Left kidney (tissue), 8 donors: ENCODE data around the gene DAZAP2. TPM values are rescaled to one million over a fixed set of nuclear protein-coding genes. Genes with fewer than 3 reads are reported as not detected.
A peak's percentile ranks its signal among the peaks of the same experiment; 100 is the strongest.

Experiments used
- DNase-seq: peaks from one replicate; pipeline ENCODE4 v3.0.0-alpha.2; 2013
- long read RNA-seq, 8 donors: transcript quantifications; one replicate each; lab custom pipeline, GENCODE V29; 2026
- polyA plus RNA-seq: library from polyadenylated mRNA; unstranded; fragments of 120-200 nt; gene quantifications from one replicate; pipeline ENCODE4 v1.2.1, GENCODE V29; 2013; ENCODE audit not compliant: insufficient read length

DAZAP2 gene, protein sequence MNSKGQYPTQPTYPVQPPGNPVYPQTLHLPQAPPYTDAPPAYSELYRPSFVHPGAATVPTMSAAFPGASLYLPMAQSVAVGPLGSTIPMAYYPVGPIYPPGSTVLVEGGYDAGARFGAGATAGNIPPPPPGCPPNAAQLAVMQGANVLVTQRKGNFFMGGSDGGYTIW
- 271 TPM for polyA plus RNA-seq
- long read RNA-seq, donor 1, transcript DAZAP2-214 (2 exons, 3,664 nt), result minor isoform, 23 of 132 reads
- long read RNA-seq, donor 1, transcript DAZAP2-206 (2 exons, 598 nt), result minor isoform, 5 of 132 reads
- long read RNA-seq, donor 1, transcript DAZAP2-201 (4 exons, 2,598 nt), result major isoform, 85 of 132 reads
- long read RNA-seq, donor 1, partial matches to known transcripts, result 18 of 132 reads
- long read RNA-seq, donor 1, other reads (novel, unspliced or antisense), result 0 of 132 reads
- long read RNA-seq, donor 2, transcript DAZAP2-201 (4 exons, 2,598 nt), result major isoform, 84 of 113 reads
- long read RNA-seq, donor 2, transcript DAZAP2-214 (2 exons, 3,664 nt), result minor isoform, 7 of 113 reads
- long read RNA-seq, donor 2, partial matches to known transcripts, result 10 of 113 reads
- long read RNA-seq, donor 2, other reads (novel, unspliced or antisense), result 10 of 113 reads
- long read RNA-seq, donor 3, transcript DAZAP2-214 (2 exons, 3,664 nt), result minor isoform, 13 of 112 reads
- long read RNA-seq, donor 3, transcript DAZAP2-201 (4 exons, 2,598 nt), result major isoform, 69 of 112 reads
- long read RNA-seq, donor 3, partial matches to known transcripts, result 26 of 112 reads
- long read RNA-seq, donor 3, other reads (novel, unspliced or antisense), result 0 of 112 reads
- long read RNA-seq, donor 4, partial matches to known transcripts, result 0 of 4 reads
- long read RNA-seq, donor 4, other reads (novel, unspliced or antisense), result 0 of 4 reads
- long read RNA-seq, donor 5, transcript DAZAP2-214 (2 exons, 3,664 nt), result minor isoform, 15 of 264 reads
- long read RNA-seq, donor 5, transcript DAZAP2-201 (4 exons, 2,598 nt), result major isoform, 160 of 264 reads
- long read RNA-seq, donor 5, partial matches to known transcripts, result 55 of 264 reads
- long read RNA-seq, donor 5, other reads (novel, unspliced or antisense), result 26 of 264 reads
- long read RNA-seq, donor 6, transcript DAZAP2-201 (4 exons, 2,598 nt), result major isoform, 80 of 226 reads
- long read RNA-seq, donor 6, transcript DAZAP2-214 (2 exons, 3,664 nt), result minor isoform, 22 of 226 reads
- long read RNA-seq, donor 6, partial matches to known transcripts, result 119 of 226 reads
- long read RNA-seq, donor 6, other reads (novel, unspliced or antisense), result 0 of 226 reads
- long read RNA-seq, donor 7, transcript DAZAP2-201 (4 exons, 2,598 nt), result major isoform, 125 of 157 reads
- long read RNA-seq, donor 7, transcript DAZAP2-214 (2 exons, 3,664 nt), result minor isoform, 17 of 157 reads
- long read RNA-seq, donor 7, partial matches to known transcripts, result 7 of 157 reads
- long read RNA-seq, donor 7, other reads (novel, unspliced or antisense), result 0 of 157 reads
- long read RNA-seq, donor 8, transcript DAZAP2-214 (2 exons, 3,664 nt), result minor isoform, 7 of 46 reads
- long read RNA-seq, donor 8, transcript DAZAP2-201 (4 exons, 2,598 nt), result major isoform, 35 of 46 reads
- long read RNA-seq, donor 8, partial matches to known transcripts, result 0 of 46 reads
- long read RNA-seq, donor 8, other reads (novel, unspliced or antisense), result 0 of 46 reads

DNA sequence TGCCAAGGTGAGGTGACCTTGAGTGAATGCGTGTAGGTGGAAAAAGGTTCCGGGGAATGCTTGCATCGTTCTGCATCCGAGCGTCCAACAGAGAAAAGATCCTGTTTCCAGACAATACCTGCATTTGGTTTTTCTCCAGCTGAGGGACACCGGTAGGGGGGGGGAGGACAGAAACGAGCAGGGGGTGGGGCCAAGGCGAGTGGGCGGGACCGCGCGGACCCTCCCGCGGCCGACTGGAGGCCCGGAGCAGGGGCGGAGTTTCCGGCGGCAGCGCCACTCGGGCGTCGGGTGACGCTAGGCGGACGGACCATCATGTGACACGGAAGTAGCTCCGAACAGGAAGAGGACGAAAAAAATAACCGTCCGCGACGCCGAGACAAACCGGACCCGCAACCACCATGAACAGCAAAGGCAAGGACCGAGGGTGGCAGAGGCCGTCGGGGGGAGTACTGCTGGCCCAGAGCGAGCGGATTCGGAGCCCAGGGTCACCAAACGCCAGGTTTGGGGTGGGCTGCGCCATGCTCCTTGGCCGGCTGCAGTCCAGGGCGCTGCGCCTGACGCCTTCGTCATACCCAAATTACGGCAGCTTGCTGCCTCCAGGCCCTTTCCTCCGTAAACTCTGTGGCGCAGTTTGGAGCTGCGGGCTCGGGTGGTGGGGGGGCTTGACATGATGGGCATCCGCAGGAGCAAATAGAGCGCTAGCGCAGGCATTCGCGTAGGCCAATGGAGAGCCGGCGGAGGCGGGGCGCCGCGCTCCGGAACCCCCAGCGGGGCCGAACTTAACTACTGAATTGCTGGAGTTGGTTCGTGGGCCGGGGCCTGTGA, at the start of gene DAZAP2:
TSS of gene DAZAP2 (plus strand) at position 317 of the 825 bp plus-strand sequence. CDS start at position 399, 82 bp downstream.
- peak; percentile 93 for DNase-seq

DNA sequence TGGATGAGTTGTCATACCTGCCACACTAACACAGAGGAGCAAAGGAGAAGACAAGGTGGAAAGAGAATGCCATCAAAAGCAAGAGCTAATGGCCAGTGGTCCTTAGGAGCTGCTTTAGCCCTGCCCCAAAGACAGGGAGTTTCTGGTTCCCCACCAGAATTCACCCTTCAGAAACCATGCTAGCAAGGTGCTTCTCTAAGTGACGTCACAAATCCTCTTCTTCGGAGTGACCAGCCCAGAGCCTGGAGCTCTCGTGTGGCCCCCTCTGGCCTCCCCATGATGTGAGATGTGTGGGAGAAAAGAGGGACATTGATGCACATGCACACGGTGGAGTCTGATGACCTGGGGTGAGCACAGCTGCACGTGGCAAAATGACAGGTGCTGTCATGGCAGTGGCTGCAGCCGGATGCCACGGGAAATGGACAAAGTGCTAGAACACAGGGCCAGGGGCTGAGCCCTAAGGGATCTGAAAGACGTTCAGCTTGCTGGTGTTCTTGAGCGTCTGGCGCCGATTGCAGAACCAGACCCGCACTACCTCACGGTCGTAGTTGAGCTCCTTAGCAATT, 48.8 kb upstream of the DAZAP2 start:
- no peak for DNase-seq

DNA sequence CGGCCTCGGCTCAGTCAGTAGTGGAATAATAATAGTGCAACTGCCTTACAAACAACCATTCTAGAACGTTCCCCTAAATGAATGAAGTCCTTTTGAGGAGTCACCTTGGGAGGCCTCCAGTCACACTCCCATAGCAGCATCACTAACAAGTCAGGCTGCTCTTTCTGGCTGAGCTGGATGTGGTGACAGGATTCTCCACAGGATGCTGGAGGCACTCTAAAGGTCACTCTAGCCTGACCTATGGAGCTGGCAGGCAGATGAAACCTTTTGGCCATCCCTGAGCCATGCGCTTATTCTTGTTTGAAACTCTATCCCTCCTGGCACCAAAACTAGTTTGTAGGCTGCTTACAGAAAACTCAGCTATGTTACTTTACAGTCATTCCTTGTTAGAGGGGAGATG, 47.8 kb upstream of the DAZAP2 start:
- DNase-seq, result no peak

DNA sequence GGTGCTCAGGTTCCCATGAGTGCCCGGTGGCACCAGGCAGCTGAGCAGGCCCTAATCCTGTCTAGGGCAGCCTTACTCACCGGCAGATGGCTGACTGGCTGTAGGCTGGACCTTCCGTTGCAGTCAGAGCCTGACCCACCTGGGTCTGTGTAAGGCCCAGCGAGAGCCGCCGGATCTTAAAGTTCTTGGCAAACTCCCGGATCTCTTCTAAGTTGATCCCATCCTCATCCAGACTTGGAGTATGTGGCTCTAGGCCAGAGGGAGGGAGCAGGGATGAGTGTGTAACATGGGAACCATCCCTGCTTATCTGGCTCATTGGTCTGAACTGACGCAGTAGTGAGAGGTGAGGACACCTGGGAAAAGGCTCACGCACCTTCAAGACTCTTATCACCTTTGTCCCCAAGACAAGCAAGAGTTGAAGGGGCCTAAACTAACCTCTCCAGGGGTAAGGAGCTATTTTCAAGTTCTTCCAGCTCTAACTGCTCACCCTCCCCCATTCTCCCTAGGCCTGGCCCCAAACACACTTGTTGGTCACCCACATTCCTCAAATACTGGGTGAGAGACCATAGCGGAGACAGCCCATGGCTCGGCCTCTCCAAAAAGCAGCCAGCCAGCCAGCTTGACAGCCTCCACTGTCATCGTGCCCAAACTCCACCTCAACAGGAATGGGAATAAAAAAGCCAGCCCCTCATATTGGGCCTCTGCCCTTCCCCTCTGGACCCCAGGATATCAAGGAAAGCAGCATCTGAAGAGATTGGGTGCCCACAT, 46.9 kb upstream of the DAZAP2 start:
- no peak for DNase-seq

DNA sequence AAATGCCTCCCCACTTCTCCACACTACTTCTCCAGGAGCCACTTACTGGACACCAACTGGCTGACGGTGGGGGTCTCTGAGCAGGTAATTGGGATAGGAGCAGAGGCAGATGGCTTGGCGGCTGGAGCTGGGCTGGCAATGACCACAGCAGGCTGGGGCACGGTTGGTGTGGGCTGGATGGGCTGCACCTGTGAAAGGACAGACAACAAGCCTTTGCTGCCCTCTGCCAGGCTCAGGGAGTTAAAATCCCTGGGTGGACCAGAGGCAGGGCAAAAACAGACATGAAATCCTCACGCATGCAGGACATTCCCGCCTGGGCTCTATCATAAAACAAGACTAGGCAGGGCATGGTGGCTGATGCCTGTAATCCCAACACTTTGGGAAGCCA, 46.3 kb upstream of the DAZAP2 start:
- no peak for DNase-seq

DNA sequence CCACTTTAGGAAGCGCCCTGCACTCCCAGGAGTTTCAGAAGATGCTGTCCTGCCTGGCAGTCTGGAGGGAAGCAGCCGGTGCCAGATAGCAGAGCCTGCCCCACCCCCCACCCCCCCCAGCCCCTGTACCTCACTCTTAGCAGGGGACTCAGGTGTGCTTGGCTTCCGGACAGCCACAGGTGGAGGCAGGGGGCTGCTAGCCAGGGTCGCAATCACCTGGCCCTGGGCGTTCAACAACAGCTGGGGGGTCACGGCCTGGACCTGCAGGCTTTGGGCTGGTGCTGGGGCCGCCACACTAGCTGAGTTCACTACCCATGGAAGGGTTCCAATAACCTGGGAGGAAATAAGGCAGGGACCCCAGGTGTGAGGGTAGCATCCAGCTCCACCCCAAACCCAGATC, 42.8 kb upstream of the DAZAP2 start:
- no peak for DNase-seq

DNA sequence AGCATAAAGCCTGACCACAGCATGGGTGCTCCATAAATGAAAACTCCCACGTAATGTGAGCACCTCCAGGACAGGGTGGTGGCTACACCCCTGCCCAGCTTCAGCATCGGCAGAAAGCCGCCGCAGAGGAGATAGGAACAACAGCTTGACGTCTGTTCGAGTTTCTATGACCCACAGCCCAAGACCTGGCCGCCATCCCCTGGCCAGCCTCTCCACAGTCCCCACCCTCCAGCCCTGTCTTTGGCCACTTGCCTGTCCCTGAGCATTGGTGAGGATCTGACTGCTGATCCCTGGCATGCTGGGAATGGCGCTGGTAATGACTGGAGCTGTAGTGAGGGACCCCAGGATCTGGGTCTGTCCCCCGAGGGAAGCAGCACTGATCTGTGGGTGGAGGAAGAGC, 42.1 kb upstream of the DAZAP2 start:
- DNase-seq, result no peak

DNA sequence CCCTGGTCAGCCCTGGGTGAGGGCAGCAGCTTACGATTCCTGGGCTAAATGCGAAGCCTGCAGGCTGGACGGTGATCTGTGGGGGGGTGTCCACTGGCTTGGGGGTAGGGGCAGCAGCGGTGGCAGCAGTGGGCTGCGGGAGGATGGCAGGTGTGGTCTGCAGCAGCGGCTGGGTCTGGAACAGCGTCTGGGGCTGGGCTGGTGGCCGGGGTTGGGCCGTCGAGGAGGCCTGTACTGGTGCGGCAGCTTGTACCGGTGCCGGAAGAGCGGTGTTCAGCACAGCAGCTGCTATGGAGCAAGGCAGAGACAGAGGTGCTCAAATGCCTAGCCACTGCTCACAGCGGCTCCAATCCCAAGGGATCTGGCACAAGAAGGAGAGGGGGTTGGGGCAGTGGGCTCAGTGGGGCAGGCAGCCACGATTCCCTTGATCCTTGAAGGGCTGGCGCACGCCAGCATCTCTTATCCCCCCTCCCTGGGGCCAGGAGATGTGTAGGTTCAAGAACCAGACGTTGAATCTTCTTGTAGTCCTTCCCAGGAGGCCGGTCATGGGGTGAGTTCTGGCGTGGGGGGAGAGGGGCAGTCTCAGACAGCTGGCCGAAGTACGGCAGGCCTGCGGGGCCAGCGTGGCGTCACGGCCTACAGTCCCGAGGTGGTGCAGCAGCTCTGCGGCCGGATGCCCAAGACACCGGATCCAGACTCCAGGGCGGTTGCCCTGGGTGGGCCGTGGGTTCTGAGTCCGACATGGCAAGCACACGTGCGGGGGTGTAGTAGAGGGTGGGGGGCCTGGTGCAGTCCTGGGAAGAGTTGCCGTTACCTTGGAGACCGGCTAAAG, 40.7 kb upstream of the DAZAP2 start:
- no peak for DNase-seq

DNA sequence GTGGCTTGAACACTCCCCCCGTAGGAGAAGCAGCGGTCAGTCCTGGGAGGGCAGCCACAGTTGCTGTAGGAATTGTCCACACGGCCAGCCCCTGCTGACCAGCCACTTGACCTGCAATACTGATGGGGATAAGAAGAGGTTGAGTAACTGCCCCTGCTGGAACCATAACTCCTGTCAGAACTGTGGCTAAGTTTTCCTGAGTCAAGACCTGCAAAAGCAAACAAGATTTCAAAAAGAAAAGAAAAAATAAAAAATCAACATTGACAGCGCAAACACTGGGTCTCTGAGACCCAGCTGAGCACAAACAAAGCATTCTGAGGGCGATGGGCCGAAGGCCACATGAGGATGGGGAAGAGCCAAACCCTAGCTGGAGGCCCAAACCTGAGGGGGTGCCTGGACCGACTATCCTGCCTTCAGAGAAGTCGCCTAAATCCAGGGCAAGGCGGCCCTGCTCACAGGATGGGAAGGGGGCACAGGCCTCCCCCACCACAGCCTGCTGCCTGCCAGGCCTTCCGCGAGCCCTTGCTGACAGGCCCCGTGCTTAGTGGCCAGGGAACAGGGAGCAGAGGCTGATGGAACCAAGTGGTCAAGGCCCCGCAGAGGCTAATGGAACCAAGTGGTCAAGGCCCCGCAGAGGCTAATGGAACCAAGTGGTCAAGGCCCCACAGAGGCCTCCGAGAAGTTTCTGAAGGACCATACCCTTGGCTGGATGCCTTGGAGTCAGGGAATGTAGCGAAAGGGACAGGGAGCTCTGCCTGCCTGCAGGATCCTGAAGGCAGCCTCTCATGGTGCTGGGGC, 39.9 kb upstream of the DAZAP2 start:
- DNase-seq, result no peak

DNA sequence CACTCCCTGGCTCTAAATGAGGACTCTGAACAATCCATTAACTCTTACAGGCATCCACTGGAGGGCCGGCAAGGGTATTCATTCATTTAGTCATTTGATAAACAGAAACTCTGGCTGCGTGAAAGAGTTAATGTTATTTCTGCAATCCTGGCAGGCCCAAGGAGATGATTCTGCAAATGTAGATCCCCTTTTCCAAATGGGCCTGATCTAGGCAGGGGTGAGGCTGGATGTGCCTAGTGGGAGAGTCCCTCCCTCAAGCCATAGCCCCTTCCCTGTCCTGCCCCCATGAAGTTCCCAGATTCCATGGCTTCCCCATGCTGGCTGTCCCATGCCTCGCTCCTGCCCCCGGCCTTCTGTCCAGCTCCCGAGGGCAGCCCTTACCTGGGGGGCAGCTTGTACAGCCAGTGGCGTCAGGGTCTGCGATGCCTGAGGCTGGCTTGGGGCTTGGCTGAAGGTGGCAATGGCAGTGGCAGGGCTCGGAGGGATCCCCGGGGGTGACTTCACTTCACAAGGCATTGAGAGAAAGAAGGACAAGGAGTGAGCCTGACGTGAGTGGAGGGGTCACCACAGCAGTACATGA, 39.2 kb upstream of the DAZAP2 start:
- DNase-seq, result no peak

DNA sequence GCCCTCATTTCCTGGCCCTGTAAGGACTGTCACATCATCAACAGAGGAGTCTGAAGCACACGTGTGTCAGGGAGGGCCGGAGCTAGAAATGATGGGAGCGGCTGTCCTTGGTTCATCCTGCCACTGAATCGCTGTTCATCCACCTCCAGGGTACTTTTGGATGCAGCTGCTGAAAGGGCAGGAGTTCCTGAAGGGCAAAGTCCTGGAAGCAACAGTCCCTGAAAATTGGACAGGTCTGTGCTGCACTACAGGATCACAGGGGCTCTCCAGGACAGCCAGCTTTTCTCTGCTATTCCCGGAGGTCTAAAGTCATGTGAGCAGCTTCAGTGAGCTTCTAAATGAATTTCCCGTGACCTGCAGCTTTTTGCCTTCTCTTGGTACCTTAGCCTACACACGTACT, 38.5 kb upstream of the DAZAP2 start:
- no peak for DNase-seq

DNA sequence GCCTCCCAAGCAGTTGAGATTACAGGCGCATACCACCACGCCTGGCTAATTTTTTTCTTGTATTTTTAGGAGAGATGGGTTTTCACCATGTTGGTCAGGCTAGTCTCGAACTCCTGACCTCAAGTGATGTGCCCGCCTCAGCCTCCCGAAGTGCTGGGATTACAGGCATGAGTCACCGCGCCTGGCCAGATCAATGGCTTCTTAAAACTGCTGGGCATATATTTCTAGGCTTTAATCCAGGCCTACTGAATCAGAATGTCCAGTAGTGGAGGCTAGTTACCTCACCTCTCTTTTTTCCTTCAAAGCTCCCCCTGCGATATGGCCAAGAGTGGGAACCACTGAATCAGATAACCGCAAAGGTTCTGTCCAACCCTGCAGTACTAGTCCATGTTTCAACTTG, 37.8 kb upstream of the DAZAP2 start:
- DNase-seq, result no peak

DNA sequence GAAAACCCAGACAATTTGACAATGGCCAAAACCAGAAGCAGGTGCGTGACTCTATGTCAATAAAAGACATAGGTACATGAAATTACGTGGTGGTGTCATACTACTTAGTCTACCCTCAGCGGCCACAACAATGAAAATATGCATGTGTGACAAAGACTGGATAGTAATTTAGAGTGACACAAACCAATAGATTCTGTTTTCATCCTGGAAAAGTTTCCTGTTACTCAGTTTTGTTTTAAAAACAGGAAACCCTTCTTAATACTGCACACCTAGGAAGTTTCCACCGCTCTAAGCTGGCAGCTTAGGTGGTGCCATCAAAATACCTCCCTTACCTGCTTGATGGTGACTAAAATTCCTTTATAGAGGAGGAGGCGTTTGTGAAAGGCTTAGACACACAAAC, 35.9 kb upstream of the DAZAP2 start:
- no peak for DNase-seq

DNA sequence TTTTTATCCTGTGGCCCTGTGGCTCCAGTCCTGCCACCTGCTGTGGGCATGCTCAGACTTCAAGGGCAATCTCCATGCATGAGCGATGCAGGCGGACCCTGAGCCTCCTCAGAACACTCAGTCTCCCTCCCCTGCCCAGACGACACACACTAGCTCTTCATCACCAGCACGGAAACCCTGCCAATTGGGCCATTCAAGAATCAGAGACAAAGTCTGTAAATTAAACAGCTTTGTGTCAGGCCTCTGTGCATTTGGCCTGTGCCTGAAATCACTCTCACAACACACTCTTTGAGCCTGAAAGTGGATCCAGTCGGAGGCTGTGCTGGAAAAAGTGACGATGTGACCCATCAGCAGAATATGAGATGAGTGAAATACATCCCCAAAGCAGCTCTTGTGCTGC, 33.3 kb upstream of the DAZAP2 start:
- DNase-seq, result no peak

DNA sequence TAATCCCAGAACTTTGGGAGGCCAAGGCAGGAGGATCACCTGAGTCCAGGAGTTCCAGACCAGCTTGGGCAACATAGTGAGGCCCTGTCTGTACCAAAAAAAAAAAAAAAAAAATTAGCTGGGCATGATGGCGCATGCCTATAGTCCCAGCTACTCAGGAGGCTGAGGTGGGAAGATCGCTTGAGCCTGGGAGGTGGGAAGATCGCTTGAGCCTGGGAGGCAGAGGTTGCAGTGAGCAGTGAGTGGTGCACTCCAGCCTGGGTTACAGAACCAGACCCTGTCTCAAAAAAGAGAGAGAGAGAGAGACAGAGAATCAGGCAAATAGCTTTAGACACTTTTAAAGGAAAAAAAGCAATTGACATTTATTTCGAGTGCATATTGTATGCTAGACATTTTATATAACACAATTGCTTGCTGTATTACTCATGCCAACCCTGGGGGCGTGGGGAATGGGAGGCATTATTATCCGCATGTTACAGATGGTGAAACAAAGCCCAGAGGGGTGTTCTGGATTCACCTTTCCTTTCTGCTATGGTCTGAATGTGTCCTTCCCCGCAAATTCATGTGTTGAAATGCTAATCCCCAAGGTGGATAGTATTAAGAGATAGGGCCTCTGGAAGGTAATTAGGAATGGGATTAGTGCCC, 30.5 kb upstream of the DAZAP2 start:
- DNase-seq, result no peak

DNA sequence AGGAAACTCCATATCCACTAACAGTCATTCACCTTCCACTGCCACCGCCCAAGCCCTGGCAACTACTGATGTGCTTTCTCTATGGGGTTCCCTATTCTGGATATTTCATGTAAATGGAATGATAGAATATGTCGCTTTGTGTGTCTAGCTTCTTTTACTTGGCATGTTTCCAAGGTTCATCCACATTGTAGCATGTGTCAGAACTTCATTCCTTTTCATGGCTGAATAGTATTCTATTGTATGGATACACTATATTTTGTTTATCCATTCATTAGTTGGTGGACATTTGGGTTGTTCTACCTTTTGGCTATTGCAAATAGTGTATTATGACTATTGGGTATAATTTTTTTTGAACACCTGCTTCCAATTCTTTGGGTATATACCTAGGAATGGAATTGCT, 29.4 kb upstream of the DAZAP2 start:
- DNase-seq, result no peak
